GM21360 (cell line): ENCODE data around the gene IL2.

Experiments
- ATAC-seq: cut with Tn5 transposase; IDR thresholded peaks from one replicate; pipeline ENCODE4 v1.9.1; 2021; ENCODE audit warnings: mild to moderate bottlenecking, moderate library complexity; ENCODE audit not compliant: unreplicated experiment

Gene IL2

DNA sequence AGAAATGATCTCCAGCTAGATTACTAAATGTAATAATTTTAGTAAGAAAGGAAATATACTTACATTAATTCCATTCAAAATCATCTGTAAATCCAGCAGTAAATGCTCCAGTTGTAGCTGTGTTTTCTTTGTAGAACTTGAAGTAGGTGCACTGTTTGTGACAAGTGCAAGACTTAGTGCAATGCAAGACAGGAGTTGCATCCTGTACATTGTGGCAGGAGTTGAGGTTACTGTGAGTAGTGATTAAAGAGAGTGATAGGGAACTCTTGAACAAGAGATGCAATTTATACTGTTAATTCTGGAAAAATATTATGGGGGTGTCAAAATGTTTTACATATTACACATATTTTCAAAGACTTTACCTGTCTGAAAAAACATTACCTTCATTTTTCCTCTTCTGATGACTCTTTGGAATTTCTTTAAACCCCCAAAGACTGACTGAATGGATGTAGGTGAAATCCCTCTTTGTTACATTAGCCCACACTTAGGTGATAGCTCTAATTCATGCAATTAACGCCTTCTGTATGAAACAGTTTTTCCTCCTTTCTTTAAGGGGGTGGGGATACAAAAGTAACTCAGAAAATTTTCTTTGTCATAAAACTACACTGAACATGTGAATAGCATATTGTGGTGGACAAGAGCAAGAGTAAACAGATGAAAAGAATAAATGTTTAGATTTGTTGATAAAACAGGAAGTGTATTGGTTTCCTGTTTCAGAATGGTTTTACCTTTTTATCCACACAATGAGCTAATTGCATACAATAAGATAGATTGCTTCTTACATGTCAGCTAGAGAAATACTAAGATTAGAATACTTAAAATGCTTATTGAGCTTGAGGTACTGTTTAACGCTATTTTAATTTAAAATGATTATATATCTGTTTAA, at the start of gene IL2:
Gene IL2 (minus strand): TSS at position 495 of the 886 bp plus-strand sequence. CDS start 285 bp downstream, at position 210.
- ATAC-seq = no peak

DNA sequence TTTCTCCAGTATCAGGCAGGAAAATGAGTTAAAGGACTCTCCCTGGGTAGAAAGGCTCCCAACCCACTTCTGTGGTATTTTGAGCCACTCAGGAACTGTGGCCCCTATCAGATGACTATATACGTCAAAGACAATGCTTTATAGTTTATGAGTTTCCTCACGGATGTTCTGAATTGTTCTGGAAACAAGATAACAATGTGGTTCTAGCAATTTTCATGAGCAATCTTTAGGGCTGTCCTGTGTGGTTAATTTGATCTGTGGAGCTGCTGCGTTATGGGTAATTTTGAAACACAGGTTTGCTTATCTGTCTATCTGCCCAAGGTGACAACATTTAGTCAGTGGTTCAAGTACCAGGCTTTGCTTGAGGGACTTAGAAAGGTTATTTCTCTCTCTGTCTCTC, 46.7 kb upstream of the IL2 start:
- ATAC-seq = no peak

DNA sequence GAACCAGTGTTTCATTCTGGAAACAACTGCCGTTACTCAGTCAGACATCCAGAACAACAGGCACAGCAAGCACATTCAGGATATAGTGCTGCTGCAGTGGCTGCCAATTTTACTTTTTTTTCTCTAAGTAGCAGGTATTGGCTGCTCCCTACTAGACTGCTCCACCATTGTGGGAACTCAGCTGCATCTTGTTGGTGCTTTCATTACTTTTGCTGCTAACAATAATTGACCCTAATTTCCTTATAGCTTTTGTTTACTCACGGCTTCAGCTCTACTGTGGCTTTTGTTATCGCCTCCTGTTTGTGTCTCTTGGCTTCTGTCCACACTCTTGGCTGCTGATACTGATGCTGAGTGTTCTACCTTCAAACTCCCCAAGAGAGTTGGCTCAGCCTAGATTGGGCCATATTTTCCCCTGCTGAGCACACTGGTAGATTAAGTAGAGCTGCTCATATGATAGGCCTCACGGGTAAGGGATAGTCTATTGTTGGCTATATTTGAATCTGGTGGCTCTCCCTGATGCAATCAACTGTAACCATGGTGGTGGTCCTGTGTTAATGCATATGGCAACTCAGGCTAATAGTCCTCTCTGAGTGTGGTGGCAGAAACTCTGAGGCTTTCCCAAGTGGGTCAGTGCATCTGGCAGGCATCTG, 44.5 kb upstream of the IL2 start:
- no peak for ATAC-seq

DNA sequence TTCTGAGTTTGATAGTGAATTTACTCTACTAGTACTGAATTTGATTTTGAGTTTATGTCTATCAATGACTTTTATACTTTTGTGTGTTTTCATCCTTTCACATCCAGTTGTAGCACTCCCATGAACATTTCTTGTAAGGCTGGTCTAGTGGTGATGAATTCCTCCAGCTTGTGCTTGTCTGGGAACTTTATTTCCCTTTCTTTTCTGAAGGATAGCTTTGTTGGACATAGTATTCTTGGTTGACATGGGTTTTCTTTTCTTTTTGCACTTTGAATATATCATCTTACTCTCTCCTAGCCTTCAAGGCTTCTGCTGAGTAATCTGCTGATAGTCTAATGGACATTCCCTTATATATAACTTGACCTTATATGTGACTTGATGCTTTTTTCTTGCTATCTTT, 32.5 kb upstream of the IL2 start:
- no peak for ATAC-seq

DNA sequence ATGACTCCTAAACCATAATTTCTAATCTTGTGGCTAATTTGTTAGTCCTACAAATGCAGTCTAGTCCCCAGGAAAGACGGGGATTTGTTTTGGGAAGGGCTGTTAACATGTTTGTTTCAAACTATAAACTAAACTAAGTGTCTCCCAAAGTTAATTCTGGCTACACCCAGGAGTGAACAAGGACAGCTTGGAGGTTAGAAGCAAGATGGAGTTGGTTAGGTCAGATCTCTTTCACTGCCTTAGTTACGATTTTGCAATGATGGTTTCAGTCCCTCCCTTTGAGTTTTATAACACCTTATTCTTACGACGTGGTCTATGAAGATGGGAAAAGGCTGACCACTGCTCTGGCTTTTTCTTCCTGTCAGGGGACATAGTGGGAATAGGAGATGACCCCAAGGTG, 27.0 kb upstream of the IL2 start:
- no peak for ATAC-seq

DNA sequence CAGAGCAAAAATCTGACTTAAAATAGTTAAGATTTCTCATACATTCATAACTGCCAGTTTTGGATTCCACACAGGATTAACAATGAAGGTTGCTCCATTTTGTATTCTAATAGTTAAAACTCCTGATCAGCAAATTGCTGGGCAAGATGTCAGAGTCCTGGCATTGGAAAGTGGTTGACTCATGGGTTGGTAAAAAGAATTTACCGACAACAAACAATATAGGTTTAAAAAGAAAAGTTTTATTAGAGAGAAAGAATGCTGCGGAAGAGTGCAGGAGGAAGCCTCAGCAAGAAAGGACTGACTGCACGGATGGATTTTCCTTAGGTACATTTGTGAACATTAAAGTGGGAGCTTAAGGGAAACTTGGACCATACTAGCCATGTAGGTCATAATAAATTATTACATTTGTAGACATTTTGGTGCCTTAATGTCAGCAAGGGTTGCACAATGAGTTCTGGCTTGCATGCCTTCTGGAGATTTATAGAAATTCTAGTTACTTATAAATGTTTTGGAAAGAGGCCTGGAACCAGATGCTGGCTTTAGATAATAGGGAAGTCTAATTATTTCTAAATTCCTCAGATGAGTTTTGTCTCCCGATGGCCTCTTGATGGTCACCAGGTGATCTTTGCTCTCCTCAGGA, 25.4 kb upstream of the IL2 start:
- no peak for ATAC-seq

DNA sequence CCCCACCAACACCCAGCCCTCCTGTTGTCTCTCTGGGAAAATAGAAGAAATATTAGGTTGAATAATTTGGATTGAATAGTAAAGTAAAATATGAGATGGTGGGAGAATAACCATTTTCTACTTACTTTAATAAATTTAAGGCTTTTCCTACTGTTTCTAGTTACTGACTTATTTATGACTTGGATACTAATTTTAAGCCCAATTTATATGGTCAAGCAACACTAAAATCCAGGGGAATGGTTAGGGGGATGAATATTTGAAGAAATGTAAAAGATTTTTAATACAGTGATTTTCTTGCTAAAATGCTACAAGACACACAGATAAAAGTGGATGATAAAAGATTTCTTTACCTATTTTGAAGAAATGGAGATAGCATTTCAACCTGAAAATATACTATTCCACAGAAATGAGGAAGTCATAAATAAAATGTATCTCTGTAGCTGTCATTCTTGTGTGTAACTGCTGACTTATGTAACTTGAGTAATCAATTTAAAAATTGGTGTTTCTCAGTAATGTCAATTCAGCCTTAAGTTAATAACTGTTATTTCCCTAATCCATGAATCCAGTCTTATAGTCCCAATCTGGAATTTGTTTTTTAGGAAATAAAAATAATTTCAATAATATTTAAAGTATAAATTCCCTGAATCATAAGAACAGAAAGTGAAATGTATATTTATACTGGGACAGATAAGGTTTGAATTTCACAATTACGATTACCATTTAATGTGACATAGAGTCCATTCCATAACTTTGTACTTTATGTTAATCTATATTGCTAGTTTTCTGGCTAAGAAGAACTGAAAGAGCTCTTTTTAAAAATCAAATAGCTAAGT, 24.3 kb upstream of the IL2 start:
- ATAC-seq = no peak

DNA sequence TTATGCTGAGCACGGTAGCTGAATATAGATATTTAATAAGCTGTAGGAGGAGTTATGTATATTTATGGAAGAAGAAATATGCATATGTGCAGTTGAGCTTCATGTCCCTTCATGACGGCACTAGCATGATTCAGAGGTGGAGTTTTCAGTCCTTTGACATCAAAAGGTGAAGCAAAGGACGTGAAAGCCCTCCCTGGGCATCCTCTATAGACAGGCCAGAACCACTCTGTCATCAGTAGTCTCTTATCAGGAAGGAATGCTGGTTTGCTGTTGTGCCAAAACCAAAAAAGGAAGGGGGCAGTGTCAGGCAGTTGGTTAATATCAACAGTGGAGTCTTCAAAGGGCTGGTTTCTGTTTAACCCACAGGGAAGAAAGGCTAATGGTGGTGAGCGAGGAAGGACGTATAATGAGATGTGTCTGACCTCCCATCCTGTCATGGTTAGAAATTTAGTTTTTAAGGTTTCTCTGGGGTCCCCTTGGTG, 23.5 kb upstream of the IL2 start:
- no peak for ATAC-seq

DNA sequence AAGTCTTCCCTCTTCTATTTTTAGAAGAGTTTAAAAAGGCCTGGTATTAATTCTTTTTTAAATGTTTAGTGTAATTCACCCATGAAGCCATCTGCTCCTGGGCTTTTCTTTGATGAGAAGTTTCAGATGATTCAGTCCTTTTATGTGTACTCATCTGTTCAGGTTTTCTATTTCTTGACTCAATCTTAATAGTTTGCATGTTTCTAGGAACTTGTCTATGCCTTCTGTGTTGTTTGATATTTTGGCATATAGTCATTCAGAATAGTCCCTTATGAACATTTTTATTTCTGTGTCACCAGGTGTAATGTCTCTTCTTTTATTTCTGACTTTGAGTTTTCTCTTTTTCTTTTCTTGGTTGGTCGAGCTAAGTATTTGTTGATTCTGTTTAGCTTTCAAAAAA, 20.2 kb upstream of the IL2 start:
- no peak for ATAC-seq

DNA sequence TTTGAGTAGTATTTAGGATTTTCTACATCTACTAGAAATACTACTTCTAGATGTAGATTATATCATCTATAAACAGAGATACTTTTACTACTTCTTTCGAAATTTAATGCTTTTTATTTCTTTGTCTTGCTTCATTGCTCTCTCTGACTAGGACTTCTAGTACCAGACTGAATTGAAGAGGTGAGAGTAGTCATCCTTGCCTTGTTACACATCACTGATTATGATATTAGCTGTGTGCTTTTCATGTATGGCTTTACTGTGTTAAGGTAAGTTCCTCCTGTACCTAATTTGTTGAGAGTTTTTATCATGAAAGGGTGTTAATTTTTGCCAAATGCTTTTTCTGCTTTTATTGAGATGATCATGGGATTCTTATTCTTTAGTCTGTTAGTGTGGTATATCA, 19.6 kb upstream of the IL2 start:
- ATAC-seq = no peak

DNA sequence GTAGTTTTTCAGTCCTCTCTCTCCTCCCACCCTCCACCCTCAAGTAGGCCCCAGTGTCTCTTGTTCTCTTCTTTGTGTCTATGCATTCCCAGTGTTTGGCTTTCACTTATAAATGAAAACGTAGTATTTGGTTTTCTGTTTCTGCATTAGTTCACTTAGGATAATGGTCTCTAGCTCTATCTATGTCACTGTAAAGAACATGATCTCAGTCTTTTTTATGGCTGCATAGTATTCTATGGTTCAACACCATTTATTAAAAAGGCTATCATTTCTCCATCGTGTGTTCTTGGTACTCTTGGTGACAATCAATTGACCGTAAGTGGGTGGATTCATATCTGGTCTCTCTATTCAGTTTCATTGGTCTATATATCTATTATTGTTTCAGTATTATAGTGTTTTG, 18.7 kb upstream of the IL2 start:
- ATAC-seq = no peak

DNA sequence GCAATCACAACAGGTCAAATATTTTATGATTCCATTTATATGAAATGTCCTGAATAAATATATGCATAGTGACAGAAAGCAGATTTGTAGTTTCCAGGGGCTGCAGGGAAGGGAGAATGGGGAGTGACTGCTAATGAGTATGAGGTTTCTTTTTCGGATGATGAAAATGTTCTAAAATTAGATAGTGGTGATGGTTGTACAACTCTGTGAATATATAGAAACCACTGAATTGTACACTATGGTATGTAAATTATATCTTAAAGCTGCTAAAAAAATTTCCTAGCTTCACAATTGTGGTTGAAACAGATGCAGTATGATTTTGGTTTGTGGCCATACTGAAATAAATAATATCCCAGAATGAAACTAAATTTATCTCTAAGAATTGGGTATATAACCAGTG, 12.9 kb upstream of the IL2 start:
- ATAC-seq = no peak

DNA sequence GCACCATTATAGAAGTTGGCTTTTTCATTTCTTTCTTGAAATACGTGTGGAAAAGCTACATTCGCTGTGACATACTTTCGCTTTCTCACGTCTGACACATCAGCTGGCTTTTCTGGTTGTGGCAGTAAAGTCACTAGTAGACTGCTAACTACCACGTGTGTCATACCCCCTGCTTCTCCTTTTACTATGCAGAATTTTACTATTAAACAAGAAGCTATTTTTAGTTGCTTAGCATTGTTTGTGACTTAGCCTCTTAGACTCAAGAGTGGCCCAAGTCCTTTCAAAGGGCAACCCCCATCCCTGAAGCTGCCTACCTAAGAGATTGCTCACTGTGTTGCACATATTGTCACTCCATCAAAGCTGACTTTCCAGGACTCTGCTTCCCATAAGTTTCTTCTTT, 2.1 kb upstream of the IL2 start:
- peak; percentile 89 for ATAC-seq

DNA sequence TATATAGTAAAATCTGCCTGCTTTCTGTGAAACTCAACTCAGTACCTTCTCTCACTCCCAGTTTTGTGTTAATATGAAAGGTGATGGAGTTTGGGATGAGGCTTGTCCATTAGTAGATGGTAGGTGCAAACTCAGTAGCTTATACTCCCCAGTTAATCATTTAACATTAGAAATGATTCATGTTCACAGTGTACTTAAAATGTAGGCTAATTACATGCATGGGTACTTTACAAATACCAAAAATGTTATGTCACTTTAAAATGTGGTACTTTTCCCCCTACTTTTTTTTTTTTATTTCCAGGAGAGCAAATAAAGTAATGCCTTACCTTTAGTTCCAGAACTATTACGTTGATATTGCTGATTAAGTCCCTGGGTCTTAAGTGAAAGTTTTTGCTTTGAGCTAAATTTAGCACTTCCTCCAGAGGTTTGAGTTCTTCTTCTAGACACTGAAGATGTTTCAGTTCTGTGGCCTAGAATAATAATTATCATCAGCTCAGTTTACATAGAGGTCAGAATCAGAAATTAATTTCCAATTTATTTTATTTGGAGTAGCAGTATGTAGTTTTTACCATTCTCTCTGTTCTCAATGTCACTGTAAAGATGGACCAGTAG, 3.0 kb downstream of the IL2 start:
- ATAC-seq = no peak

DNA sequence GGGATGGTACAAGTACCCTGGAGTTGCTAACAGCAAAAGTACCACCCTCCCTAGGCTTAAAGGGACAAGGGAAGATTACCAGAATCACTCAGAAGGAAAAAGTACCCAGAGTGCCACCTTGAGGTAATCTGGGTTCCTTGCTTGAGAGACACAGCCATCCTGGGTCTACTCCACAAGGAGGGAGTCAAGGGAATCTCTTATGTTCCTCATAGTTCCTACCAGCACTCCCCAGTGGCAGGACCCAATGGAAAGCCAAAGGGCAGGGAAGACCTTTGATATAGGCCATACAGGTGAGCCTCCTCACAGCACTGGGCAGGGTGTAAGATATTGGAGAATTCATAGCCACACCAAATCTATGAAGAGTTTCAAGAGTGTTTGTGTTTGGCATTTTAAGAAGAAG, 5.7 kb downstream of the IL2 start:
- no peak for ATAC-seq

DNA sequence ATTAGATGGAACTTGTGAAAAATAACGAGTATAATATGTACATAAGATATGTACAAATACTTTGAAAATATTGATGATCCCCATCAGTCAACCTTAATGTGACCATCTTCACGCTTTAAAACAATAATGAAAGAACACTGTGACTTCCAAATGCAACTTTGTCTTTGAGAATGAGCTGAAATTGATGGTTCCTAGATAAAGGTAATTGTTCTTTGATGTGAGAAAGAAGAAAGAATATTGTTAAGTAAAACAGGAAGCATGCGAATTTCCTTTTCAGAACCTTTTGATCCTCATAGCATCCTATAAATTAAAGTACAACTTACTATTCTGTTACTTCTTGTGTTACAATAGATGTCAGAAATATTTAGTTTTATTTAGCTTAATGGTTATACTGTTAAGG, 22.2 kb downstream of the IL2 start:
- ATAC-seq = no peak

DNA sequence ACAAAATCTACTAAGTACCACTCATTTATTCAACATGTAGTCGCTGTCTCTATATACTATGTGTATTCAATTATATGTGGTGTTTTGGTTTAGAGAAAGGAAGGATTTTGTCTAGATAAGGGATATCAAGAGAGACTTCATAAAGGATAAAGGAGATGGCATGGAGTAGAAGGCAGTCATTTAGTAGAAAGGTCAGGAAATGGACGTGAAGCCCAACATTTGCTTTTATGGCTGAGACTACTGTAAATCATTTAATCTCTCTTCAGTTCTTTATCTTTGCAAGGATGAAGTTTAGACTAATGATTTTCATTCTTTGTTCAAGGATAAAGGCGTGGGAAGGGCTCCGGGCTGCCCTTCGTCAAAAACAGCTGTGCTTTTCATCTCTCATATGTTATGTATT, 25.2 kb downstream of the IL2 start:
- ATAC-seq = no peak

DNA sequence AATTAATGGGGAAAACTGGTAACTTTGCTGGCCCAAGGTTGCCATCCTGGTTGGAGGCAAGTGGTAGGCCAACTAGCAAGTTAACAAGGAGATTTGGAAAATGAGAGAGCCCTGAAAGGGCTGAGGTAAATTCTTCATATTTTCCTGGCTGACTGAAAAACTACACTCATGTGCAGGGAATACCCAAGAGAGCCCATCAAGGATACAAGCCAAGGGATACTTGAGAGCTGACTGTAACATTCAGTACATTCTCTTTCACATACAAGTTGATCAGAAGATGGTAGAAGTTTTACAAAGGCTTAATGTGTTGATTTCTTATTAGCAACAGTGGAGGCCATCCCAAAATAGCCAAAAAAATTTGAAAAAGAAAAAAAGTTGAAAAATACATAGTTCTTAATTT, 33.3 kb downstream of the IL2 start:
- no peak for ATAC-seq

DNA sequence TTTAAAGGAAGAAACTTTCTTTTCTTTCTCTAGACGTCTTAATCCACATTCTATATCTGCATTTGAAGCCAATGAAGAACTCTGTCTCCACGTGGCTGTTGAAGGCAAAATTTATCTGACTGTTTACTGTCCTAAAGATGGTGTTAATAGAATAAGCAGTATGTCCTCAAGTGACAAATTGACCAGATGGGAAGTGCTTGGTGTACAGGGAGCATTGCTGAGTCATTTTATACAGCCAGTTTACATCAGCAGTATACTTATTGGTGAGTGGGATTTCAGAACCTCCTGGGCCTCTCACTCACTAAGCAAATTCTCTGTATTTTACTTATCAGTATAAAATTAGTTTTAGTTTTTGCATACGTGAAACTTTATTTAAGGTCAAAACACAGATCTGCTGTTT, 44.0 kb downstream of the IL2 start:
- ATAC-seq = peak; percentile 64

DNA sequence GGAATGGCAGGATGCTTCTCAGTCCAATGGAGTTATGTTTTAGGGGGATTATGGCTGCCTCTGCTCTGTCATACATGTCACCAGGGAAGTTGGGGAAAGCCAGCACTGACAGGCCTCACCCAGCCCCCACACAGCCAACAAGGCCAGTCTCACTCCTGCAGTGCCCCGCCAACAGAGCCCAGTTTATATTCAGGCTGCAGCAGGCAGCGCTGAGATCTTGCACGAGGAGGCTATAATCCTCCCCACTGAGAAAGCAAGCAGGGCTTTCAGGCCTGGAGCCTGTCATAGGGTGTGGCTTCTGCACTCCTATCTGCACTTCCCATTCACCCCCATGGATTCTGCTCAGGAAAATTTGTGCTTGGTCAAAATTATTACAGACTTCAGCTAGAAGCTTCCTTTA, 52.7 kb downstream of the IL2 start:
- no peak for ATAC-seq
